ENCODE measurements around the gene ZNF335. TPM values are rescaled to one million over a fixed set of nuclear protein-coding genes. Genes with fewer than 3 reads are reported as not detected.

Gene ZNF335
- total and polyA plus RNA-seq, 2 of the 13 experiments (the other 11 are each of a cell fraction or from before 2014, with no cell fraction given): 9.7 to 13.7 TPM

DNA sequence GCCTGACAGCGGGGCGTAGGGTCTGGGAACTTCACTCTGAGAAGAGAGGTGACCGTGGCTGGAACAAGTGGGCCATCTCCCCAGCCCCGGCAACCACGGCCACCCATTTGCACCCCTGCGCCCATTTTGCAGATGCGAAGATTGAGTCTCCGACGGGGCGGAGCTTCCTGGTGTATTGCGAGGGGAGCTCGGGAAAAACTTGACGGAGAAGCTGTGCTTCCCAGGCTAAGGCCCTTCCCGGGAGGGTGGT is 653 bp downstream of the ZNF335 start (continued):
- TF ChIP-seq, protein P1, sequence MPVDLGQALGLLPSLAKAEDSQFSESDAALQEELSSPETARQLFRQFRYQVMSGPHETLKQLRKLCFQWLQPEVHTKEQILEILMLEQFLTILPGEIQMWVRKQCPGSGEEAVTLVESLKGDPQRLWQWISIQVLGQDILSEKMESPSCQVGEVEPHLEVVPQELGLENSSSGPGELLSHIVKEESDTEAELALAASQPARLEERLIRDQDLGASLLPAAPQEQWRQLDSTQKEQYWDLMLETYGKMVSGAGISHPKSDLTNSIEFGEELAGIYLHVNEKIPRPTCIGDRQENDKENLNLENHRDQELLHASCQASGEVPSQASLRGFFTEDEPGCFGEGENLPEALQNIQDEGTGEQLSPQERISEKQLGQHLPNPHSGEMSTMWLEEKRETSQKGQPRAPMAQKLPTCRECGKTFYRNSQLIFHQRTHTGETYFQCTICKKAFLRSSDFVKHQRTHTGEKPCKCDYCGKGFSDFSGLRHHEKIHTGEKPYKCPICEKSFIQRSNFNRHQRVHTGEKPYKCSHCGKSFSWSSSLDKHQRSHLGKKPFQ (CRISPR knock-in tag; IDR thresholded peaks at IDR 0.05; ENCODE audit: insufficient replicate concordance): peak; percentile 88
- no peak for TF ChIP-seq ZNF709 (CRISPR knock-in tag; IDR thresholded peaks at IDR 0.05)
- TF ChIP-seq, protein P2, sequence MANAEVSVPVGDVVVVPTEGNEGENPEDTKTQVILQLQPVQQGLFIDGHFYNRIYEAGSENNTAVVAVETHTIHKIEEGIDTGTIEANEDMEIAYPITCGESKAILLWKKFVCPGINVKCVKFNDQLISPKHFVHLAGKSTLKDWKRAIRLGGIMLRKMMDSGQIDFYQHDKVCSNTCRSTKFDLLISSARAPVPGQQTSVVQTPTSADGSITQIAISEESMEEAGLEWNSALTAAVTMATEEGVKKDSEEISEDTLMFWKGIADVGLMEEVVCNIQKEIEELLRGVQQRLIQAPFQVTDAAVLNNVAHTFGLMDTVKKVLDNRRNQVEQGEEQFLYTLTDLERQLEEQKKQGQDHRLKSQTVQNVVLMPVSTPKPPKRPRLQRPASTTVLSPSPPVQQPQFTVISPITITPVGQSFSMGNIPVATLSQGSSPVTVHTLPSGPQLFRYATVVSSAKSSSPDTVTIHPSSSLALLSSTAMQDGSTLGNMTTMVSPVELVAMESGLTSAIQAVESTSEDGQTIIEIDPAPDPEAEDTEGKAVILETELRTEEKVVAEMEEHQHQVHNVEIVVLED (CRISPR knock-in tag; IDR thresholded peaks at IDR 0.05; ENCODE audit: borderline replicate concordance): no peak
- no peak for TF ChIP-seq NCOR1 (IDR thresholded peaks at IDR 0.05; ENCODE audit: borderline replicate concordance, low read length)
- no peak; the same call in 1 of the 2 replicates for TF ChIP-seq ZNF788 (CRISPR knock-in tag; IDR thresholded peaks at IDR 0.05; ENCODE audit: borderline replicate concordance)
- no peak for TF ChIP-seq GTF2F1 (IDR thresholded peaks at IDR 0.05; ENCODE audit: low read length)
- TF ChIP-seq ELF4 (CRISPR knock-in tag; IDR thresholded peaks at IDR 0.05; ENCODE audit: borderline replicate concordance): no peak
- TF ChIP-seq ZFY (CRISPR knock-in tag; IDR thresholded peaks at IDR 0.05): no peak
- no peak for TF ChIP-seq ZNF792 (CRISPR knock-in tag; IDR thresholded peaks at IDR 0.05)
- no peak for TF ChIP-seq ZNF143 (CRISPR knock-in tag; IDR thresholded peaks at IDR 0.05)
- TF ChIP-seq RXRA (CRISPR knock-in tag; IDR thresholded peaks at IDR 0.05): peak; percentile 51; the same call in 1 of the 2 replicates
- TF ChIP-seq, protein P3, sequence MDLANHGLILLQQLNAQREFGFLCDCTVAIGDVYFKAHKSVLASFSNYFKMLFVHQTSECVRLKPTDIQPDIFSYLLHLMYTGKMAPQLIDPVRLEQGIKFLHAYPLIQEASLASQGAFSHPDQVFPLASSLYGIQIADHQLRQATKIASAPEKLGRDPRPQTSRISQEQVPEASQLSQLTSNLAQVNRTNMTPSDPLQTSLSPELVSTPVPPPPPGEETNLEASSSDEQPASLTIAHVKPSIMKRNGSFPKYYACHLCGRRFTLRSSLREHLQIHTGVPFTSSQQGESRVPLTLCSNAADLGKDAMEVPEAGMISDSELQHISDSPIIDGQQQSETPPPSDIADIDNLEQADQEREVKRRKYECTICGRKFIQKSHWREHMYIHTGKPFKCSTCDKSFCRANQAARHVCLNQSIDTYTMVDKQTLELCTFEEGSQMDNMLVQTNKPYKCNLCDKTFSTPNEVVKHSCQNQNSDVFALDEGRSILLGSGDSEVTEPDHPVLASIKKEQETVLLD (CRISPR knock-in tag; IDR thresholded peaks at IDR 0.05; ENCODE audit: low read depth): no peak
- no peak for TF ChIP-seq ISL2 (CRISPR knock-in tag; IDR thresholded peaks at IDR 0.05)
- no peak for TF ChIP-seq BHLHE40 (IDR thresholded peaks at IDR 0.05; ENCODE audit: low read length)
- TF ChIP-seq CENPT (CRISPR knock-in tag; IDR thresholded peaks at IDR 0.05; ENCODE audit: low read depth): no peak
- no peak for TF ChIP-seq TBL1XR1 (IDR thresholded peaks at IDR 0.05; ENCODE audit: borderline replicate concordance, low read length, partially characterized antibody)
- TF ChIP-seq ZNF768 (CRISPR knock-in tag; IDR thresholded peaks at IDR 0.05): peak; percentile 80; the same call in 1 of the 2 replicates
- no peak for TF ChIP-seq MAF1 (CRISPR knock-in tag; IDR thresholded peaks at IDR 0.05; ENCODE audit: borderline replicate concordance)
- TF ChIP-seq NFRKB (IDR thresholded peaks at IDR 0.05): no peak
- TF ChIP-seq, protein P4, sequence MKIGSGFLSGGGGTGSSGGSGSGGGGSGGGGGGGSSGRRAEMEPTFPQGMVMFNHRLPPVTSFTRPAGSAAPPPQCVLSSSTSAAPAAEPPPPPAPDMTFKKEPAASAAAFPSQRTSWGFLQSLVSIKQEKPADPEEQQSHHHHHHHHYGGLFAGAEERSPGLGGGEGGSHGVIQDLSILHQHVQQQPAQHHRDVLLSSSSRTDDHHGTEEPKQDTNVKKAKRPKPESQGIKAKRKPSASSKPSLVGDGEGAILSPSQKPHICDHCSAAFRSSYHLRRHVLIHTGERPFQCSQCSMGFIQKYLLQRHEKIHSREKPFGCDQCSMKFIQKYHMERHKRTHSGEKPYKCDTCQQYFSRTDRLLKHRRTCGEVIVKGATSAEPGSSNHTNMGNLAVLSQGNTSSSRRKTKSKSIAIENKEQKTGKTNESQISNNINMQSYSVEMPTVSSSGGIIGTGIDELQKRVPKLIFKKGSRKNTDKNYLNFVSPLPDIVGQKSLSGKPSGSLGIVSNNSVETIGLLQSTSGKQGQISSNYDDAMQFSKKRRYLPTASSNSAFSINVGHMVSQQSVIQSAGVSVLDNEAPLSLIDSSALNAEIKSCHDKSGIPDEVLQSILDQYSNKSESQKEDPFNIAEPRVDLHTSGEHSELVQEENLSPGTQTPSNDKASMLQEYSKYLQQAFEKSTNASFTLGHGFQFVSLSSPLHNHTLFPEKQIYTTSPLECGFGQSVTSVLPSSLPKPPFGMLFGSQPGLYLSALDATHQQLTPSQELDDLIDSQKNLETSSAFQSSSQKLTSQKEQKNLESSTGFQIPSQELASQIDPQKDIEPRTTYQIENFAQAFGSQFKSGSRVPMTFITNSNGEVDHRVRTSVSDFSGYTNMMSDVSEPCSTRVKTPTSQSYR (CRISPR knock-in tag; IDR thresholded peaks at IDR 0.05; ENCODE audit: borderline replicate concordance): no peak
- no peak for TF ChIP-seq PCBP2 (optimal IDR thresholded peaks at IDR 0.05; ENCODE audit: low read depth, low read length, poor library complexity, severe bottlenecking)
- TF ChIP-seq SIX4 (CRISPR knock-in tag; IDR thresholded peaks at IDR 0.05): no peak; the same call in 1 of the 2 replicates
- TF ChIP-seq HOXD1 (CRISPR knock-in tag; IDR thresholded peaks at IDR 0.05): no peak
- TF ChIP-seq ZNF264 (CRISPR knock-in tag; IDR thresholded peaks at IDR 0.05): no peak
- no peak for TF ChIP-seq ZNF230 (CRISPR knock-in tag; IDR thresholded peaks at IDR 0.05)
- TF ChIP-seq ZNF772 (CRISPR knock-in tag; IDR thresholded peaks at IDR 0.05): peak; percentile 65; the same call in 1 of the 2 replicates
- TF ChIP-seq ZNF75D (CRISPR knock-in tag; IDR thresholded peaks at IDR 0.05; ENCODE audit: borderline replicate concordance): no peak

Measured in HepG2 (cell line).